Measurements from ENCODE around the gene TWF1. TPM values are rescaled to one million over a fixed set of nuclear protein-coding genes. Genes with fewer than 3 reads are reported as not detected.

The TWF1 gene
- total RNA-seq, 2 experiments from 2014 or later = 72.3 to 77.5 TPM

GRCh38 chr12:43797561-43798217 lies 8.4 kb downstream of the TWF1 start:
- peaks cover 13% of the 10 kb centered on the region for H3K4me1 Mint-ChIP-seq (ENCODE audit: low read depth)
- no peaks in the 10 kb centered on the region for H3K9me3 Mint-ChIP-seq
- Histone ChIP-seq H3K9me3 (ENCODE audit: control insufficient read depth in 1 of 2, insufficient read depth in 1 of 2, low read length in 2 of 2) (peaks cover 0 to 4% of the 10 kb centered on the region in 2 experiments), H3K27ac (ENCODE audit: low read depth in 1 of 2, low read length in 2 of 2) (no peak overlapping the region), H3K4me3 (ENCODE audit: low read length) (no peak overlapping the region), H3K4me1 (ENCODE audit: insufficient read depth, low read length) (no peaks in the 10 kb centered on the region), H3K36me3 (ENCODE audit: insufficient read depth, low read length) (peaks cover 77% of the 10 kb centered on the region), H3K27me3 (ENCODE audit: control insufficient read depth in 1 of 2, insufficient read depth in 2 of 2, low read length in 2 of 2) (no peaks in the 10 kb centered on the region)
- no peak overlapping the region for H3K4me3 Mint-ChIP-seq
- ChIA-PET POLR2A (no interaction called here), CTCF (interaction anchor here (0.9 to 2.3 kb wide), 2 partner anchors 8 to 17 kb away, joined by 4 to 6 read pairs; partner anchors contain the start of gene TWF1)
- intact Hi-C loops (cut with DNase I, micrococcal nuclease) = no loop called here
- H3K27ac Mint-ChIP-seq = no peak overlapping the region
- TF ChIP-seq CTCF (IDR thresholded peaks at IDR 0.05) = no peak
- no peaks in the 10 kb centered on the region for H3K27me3 Mint-ChIP-seq
- peaks cover 81% of the 10 kb centered on the region for H3K36me3 Mint-ChIP-seq (ENCODE audit: low read depth)
- no peak for ATAC-seq (ENCODE audit: poor library complexity)
- DNase-seq = no peak

- no peak overlapping the region for H3K4me3 ChIP-seq (ENCODE audit: low read length)
- no peak overlapping the region for H3K4me3 Mint-ChIP-seq
- peaks cover 74% of the 10 kb centered on the region for H3K36me3 Mint-ChIP-seq (ENCODE audit: low read depth)
- no peak for TF ChIP-seq CTCF (IDR thresholded peaks at IDR 0.05)
- intact Hi-C loops (cut with DNase I, micrococcal nuclease) = no loop called here
- no peaks in the 10 kb centered on the region for H3K9me3 Mint-ChIP-seq
- no peaks in the 10 kb centered on the region for H3K4me1 ChIP-seq (ENCODE audit: insufficient read depth, low read length)
- ATAC-seq (ENCODE audit: poor library complexity) (no peak), DNase-seq (no peak)
- no peaks in the 10 kb centered on the region for H3K27me3 ChIP-seq (ENCODE audit: control insufficient read depth in 1 of 2, insufficient read depth in 2 of 2, low read length in 2 of 2)
- no peak overlapping the region for H3K27ac ChIP-seq (ENCODE audit: low read depth in 1 of 2, low read length in 2 of 2)
- H3K27ac Mint-ChIP-seq = no peak overlapping the region
- peaks cover 0 to 4% of the 10 kb centered on the region in 2 experiments for H3K9me3 ChIP-seq (ENCODE audit: control insufficient read depth in 1 of 2, insufficient read depth in 1 of 2, low read length in 2 of 2)
- H3K27me3 Mint-ChIP-seq = no peaks in the 10 kb centered on the region
- POLR2A ChIA-PET = no interaction called here
- peaks cover 60% of the 10 kb centered on the region for H3K36me3 ChIP-seq (ENCODE audit: insufficient read depth, low read length)
- CTCF ChIA-PET = interaction anchor here (2.3 kb wide), 1 partner anchor 10 kb away, joined by 6 read pairs; the partner anchor contains the start of gene TWF1
- H3K4me1 Mint-ChIP-seq (ENCODE audit: low read depth) = peaks cover 8% of the 10 kb centered on the region
Observed at GRCh38 chr12:43795716-43796280, 10.3 kb downstream of the TWF1 start.

GRCh38 chr12:43789941-43790340 lies 16.2 kb downstream of the TWF1 start:
- Histone ChIP-seq H3K4me1 (ENCODE audit: insufficient read depth, low read length) (no peaks in the 10 kb centered on the region), H3K36me3 (ENCODE audit: insufficient read depth, low read length) (peaks cover 39% of the 10 kb centered on the region), H3K27me3 (ENCODE audit: control insufficient read depth in 1 of 2, insufficient read depth in 2 of 2, low read length in 2 of 2) (no peaks in the 10 kb centered on the region), H3K27ac (ENCODE audit: low read depth in 1 of 2, low read length in 2 of 2) (no peak overlapping the region), H3K9me3 (ENCODE audit: control insufficient read depth in 1 of 2, insufficient read depth in 1 of 2, low read length in 2 of 2) (peaks cover 0 to 4% of the 10 kb centered on the region in 2 experiments), H3K4me3 (ENCODE audit: low read length) (no peak overlapping the region)
- Mint-ChIP-seq H3K27ac (peak overlapping the region; percentile 35), H3K9me3 (no peaks in the 10 kb centered on the region), H3K4me3 (no peak overlapping the region), H3K36me3 (ENCODE audit: low read depth) (peaks cover 59% of the 10 kb centered on the region), H3K27me3 (no peaks in the 10 kb centered on the region), H3K4me1 (ENCODE audit: low read depth) (no peaks in the 10 kb centered on the region)
- CTCF ChIA-PET = no interaction called here
- no peak for ATAC-seq (ENCODE audit: poor library complexity)
- POLR2A ChIA-PET = no interaction called here
- intact Hi-C loops (cut with DNase I, micrococcal nuclease) = no loop called here
- no peak for DNase-seq
- no peak for TF ChIP-seq CTCF (IDR thresholded peaks at IDR 0.05)
